Neural crest cell (in vitro differentiated cells): Measurements from ENCODE around the gene FHIT. TPM values are rescaled to one million over a fixed set of nuclear protein-coding genes. Genes with fewer than 3 reads are reported as not detected.

Source experiments
- DNase-seq: peaks from one replicate; pipeline ENCODE4 v3.0.0; 2021; ENCODE audit warnings: low read depth, mixed read lengths, low spot score
- H3K27ac Mint-ChIP-seq: one replicate; pipeline ENCODE4 v1.8.0; 2021; ENCODE audit warnings: mild to moderate bottlenecking, mixed read lengths; ENCODE audit not compliant: unreplicated experiment
- H3K27me3 Mint-ChIP-seq: 2 replicates; pipeline ENCODE4 v1.8.0; 2021; ENCODE audit warnings: low read depth, mild to moderate bottlenecking, mixed read lengths
- H3K36me3 Mint-ChIP-seq: 2 replicates; pipeline ENCODE4 v1.8.0; 2021; ENCODE audit warnings: low read depth, mild to moderate bottlenecking, mixed read lengths
- H3K4me1 Mint-ChIP-seq: 2 replicates; pipeline ENCODE4 v1.8.0; 2021; ENCODE audit warnings: mixed read lengths
- H3K4me3 Mint-ChIP-seq: one replicate; pipeline ENCODE4 v1.8.0; 2021; ENCODE audit warnings: mild to moderate bottlenecking, mixed read lengths
- H3K9me3 Mint-ChIP-seq: 2 replicates; pipeline ENCODE4 v1.8.0; 2021; ENCODE audit warnings: mixed read lengths
- total RNA-seq: library from RNA; stranded (reverse); gene quantifications from 2 replicates; pipeline ENCODE4 v1.2.1, GENCODE V29; 2021
- TF ChIP-seq, protein P1 (sequence below): fragments of 200-600 bp; sonication (generic); conservative IDR thresholded peaks from 2 replicates; pipeline ENCODE4 v1.5.0; 2021; ENCODE audit warnings: antibody characterized with exemption, mild to moderate bottlenecking

Gene FHIT
- total RNA-seq, 1 donor from 2014 or later = 5.2 TPM

DNA sequence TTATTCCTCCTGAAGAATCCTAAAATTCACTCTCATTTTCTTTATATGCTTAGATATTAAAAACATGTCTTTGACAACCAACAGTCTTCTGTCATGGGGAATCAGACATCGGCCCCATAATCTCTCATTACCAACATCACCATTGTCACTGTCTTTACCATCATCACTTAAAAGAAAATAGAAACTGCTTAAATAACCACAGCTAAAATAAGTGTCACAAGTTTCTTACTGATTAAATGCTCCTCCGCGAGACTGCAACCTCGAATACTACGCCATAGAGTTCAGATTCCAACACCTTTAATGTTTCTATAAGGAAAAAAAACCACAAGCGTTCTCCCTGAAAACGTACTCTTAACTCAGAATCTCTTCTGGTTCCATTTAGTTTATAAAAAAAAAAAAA is 1223.9 kb downstream of the FHIT start:
- H3K27me3 Mint-ChIP-seq = no peaks in the 10 kb centered on the region
- no peak for DNase-seq
- TF ChIP-seq, protein P1, sequence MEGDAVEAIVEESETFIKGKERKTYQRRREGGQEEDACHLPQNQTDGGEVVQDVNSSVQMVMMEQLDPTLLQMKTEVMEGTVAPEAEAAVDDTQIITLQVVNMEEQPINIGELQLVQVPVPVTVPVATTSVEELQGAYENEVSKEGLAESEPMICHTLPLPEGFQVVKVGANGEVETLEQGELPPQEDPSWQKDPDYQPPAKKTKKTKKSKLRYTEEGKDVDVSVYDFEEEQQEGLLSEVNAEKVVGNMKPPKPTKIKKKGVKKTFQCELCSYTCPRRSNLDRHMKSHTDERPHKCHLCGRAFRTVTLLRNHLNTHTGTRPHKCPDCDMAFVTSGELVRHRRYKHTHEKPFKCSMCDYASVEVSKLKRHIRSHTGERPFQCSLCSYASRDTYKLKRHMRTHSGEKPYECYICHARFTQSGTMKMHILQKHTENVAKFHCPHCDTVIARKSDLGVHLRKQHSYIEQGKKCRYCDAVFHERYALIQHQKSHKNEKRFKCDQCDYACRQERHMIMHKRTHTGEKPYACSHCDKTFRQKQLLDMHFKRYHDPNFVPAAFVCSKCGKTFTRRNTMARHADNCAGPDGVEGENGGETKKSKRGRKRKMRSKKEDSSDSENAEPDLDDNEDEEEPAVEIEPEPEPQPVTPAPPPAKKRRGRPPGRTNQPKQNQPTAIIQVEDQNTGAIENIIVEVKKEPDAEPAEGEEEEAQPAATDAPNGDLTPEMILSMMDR = no peak
- H3K4me3 Mint-ChIP-seq = no peak overlapping the region
- H3K27ac Mint-ChIP-seq = no peak overlapping the region
- no peaks in the 10 kb centered on the region for H3K9me3 Mint-ChIP-seq
- H3K4me1 Mint-ChIP-seq = peaks cover 19% of the 10 kb centered on the region
- no peaks in the 10 kb centered on the region for H3K36me3 Mint-ChIP-seq

DNA sequence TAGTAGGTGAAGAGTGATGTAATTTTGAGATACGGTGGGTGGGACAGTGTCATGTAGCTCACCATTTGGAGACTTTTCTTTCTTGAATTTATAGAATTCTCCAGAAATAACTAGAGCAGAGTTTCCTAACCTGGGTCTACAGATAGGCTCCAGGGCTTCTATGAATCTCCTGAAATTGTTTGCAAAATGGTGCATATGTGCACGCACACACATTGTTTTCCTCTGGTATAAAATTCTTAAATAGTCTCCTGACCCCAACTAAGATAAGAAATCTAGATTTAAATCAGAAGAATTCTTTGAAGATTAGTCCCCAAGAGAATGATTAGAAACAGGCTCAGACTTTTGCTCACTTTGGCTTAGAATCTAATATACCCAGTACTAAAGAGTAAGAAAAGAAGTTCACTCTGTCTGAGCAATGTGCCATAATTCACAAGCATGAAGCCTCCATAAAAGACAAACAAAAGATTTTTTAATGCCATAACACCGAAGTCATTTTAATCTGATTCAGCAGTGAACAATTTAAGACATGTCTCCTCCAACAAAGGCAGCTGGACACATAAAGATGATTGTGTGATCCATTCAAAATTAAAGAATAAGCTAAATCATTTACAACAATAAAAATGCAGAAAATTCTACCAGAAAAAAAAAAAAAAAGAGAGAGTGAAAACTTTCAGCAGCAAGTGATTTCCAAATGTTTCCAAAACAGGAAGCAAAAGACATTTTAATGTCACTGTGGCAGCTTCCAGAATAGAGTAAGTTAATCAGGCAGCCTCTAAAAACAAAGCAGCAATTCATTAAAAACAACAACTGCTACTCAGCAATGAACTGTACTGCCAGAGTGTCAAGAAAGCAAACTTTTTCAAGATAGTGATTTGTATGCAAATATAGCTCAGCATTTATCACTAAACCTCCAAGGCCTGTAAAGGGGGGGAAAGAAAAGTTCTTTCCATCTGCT is 1225.9 kb downstream of the FHIT start:
- no peaks in the 10 kb centered on the region for H3K36me3 Mint-ChIP-seq
- no peaks in the 10 kb centered on the region for H3K9me3 Mint-ChIP-seq
- H3K27ac Mint-ChIP-seq = peak overlapping the region; percentile 47
- peaks cover 19% of the 10 kb centered on the region for H3K4me1 Mint-ChIP-seq
- no peaks in the 10 kb centered on the region for H3K27me3 Mint-ChIP-seq
- no peak overlapping the region for H3K4me3 Mint-ChIP-seq
- TF ChIP-seq, protein P1 = no peak
- no peak for DNase-seq

DNA sequence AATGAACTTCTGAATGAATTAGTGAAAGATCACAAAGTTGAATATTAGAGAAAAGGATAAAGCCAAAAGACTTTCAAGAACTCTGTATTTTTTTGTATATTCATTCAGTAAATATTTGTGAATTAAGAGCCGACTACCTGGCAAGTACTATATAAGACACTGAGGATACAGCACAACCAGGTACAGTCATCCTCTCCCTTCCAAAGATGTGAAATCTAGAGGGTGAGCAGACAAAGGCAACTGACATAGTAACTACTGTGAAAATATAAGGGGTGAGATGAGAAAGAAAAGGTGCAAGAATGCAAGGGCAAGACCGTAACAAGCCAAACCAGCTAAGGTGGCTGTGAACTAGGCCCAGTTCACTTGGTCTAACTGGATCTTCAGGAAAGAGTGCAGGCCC is 1226.9 kb downstream of the FHIT start:
- no peak overlapping the region for H3K27ac Mint-ChIP-seq
- H3K4me1 Mint-ChIP-seq = peaks cover 19% of the 10 kb centered on the region
- no peaks in the 10 kb centered on the region for H3K9me3 Mint-ChIP-seq
- no peak for DNase-seq
- no peaks in the 10 kb centered on the region for H3K36me3 Mint-ChIP-seq
- TF ChIP-seq, protein P1 = no peak
- H3K27me3 Mint-ChIP-seq = no peaks in the 10 kb centered on the region
- no peak overlapping the region for H3K4me3 Mint-ChIP-seq

DNA sequence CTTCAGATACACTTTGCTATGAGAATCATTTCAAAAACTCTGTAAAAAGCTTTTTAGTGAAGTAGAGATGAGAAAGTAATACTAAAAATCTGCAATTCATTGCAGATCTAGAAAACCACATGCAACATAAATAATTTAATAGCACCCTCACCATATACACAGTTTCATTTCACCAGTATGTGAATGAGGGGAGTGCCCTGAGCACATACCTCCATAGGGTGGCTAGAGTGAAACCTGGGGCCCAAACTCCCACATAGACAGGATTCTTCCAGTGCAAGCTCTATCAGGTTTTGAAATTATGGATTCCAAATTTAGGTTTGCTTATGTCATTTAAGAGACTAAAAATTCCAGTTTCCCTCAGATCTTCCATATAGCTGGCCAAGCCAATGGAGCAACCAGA is 1228.1 kb downstream of the FHIT start:
- no peak overlapping the region for H3K4me3 Mint-ChIP-seq
- no peak for DNase-seq
- no peaks in the 10 kb centered on the region for H3K36me3 Mint-ChIP-seq
- TF ChIP-seq, protein P1 = no peak
- peaks cover 19% of the 10 kb centered on the region for H3K4me1 Mint-ChIP-seq
- no peaks in the 10 kb centered on the region for H3K9me3 Mint-ChIP-seq
- H3K27me3 Mint-ChIP-seq = no peaks in the 10 kb centered on the region
- H3K27ac Mint-ChIP-seq = no peak overlapping the region

DNA sequence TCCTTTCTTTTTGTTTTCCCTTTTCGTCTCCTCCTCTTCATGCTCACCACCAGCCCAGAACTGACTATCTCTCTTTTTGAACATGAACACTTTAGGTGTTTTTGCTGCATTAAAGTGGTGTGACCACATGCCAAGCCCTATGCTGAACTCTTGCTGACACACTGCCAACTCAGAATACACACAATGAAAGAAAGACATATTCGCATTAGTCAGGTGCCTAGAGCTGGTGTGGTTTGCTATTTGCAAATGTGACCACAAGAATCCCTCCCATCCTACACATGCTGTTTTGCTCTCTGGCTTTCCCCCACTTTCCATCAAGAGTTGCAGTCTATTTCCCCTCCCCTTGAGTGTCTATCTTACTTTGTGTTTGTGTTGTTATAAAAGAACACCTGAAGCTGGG is 1233.6 kb downstream of the FHIT start:
- H3K9me3 Mint-ChIP-seq = no peaks in the 10 kb centered on the region
- no peaks in the 10 kb centered on the region for H3K27me3 Mint-ChIP-seq
- no peaks in the 10 kb centered on the region for H3K36me3 Mint-ChIP-seq
- H3K4me3 Mint-ChIP-seq = no peak overlapping the region
- no peak overlapping the region for H3K27ac Mint-ChIP-seq
- peaks cover 8% of the 10 kb centered on the region for H3K4me1 Mint-ChIP-seq
- no peak for DNase-seq
- TF ChIP-seq, protein P1 = no peak
